Stimulated activated CD8-positive, alpha-beta memory T cell treated with anti-CD3 and anti-CD28 coated beads, Interleukin-15, amount 100 ng/mL, for 1 hour (primary cell): Measurements from ENCODE around the gene ARHGAP31.
"Not testable (repeated sequence)": the region's sequence is repeated elsewhere in the genome, so short reads cannot be mapped to it uniquely, and the experiment has no call there.

Experiments
- DNase-seq: peaks from one replicate; pipeline ENCODE4 v3.0.0-alpha.2; 2020; ENCODE audit warnings: low read depth

ARHGAP31 gene

GRCh38 chr3:119319311-119319710 lies 25.1 kb downstream of the ARHGAP31 start:
- no peak for DNase-seq

DNA sequence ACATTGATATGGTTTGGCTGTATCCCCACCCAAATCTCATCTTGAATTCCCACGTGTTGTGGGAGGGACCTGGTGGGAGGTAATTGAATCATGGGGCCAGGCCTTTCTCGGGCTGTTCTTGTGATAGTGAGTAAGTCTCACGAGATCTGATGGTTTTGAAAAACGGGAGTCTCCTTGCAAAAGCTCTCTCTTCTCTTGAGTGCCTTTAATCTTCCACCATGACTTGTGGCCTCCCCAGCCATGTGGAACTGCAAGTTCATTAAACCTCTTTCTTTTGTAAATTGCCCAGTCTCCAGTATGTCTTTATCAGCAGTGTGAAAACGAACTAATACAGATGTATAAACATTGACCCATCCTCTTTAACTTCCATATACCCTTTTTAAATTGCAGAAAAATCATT lies 26.6 kb downstream of the ARHGAP31 start:
- DNase-seq, result not testable (repeated sequence)

DNA sequence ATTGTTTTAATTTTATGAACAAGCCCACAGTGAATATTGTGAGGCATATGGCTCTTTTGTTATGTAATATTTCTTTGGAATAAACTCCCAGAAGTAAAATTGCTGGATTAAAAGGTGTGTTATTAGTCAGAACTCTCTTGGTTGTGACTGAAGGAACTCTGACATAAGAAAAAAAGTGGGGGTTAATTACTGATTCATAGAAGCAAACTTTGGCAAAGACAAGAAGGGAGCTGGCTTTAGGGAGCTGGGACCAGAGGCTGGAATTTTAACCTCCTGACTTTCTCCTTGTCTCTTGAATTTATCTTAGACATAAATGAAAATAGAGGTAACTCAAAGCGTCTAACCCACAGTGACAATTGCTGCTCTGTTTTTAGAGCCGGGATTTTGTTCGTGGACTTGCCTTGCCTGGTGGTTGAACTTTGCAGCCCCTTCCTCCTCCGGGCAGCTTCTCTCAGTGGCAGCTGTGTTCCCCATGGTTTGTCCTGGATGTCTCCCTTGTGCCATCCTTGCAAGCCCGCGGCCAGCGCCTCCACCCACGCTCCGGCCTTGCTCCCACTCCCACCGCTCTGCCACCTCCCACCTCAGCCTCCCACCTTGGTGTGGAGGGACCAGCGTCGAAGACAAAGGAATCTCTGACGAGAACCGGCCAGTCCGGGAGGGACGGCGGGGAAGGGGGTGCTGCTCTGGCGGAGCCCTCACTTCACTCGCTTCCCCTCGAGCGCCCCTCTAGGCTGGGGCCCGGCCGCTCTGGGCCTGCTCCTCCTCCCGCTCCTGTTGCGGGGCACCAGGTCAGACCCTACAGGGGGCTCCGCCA lies 28.0 kb downstream of the ARHGAP31 start:
- DNase-seq, result no peak

DNA sequence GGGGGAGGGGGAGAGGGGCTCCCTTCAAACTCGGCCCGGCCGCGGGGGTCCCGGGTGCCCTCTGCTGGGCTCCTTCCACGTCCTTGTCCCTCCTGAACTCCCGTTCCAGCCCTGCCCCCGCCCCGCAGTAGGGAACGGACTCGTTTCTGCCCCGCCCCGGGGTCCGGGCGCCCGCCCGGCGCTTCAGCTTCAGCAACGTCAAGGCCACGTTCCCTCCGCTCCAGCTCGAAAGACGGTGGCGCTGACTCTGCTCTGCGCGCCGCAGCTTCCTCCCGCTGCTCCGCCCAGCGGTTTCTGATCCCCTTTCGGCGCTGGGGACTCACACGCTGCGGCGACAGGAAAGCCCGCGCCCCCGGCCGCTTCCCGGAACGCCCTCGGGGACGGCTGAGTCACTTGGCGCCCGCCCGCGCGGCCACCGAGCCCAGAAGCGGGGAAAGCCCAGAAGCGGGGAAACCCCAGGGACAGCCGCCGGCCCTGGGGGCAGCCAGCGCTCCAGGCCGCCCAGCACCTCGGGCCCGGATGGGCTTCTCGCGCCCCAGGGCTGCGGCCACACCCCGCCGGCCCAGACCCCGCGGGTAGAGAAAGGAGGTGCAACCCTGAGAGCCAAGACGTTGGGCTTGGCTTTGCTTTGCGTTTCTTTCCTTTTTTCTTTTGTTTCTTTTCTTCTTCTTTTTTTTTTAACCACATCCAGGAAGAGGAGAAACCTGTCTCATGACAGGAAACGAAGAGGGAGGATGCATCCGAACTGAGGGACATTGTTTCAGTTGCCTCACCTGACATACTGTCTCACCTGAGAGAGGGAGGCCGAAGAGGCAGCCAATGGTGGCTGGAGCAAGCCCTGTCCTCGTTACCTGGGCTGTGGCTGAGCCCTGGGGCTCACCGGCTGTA lies 28.9 kb downstream of the ARHGAP31 start:
- DNase-seq, result peak; percentile 77

DNA sequence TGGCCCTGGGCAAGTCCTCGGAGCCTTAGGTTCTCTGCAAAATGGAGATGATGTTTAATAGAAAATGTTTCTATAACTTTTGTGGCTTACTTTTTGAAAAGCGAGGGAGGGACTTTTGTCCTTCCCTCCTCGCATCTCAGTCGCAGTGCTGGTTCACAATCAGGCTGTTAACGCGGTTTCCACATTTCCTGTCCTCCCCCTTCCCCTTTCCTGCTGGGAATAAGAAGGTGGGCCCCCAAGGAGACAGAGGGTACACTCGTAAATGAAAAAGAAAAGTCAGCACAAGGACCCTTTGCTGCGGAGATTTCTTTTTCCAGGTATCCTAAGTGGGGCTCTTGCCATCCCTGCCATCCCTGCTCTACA lies 29.5 kb downstream of the ARHGAP31 start:
- no peak for DNase-seq

DNA sequence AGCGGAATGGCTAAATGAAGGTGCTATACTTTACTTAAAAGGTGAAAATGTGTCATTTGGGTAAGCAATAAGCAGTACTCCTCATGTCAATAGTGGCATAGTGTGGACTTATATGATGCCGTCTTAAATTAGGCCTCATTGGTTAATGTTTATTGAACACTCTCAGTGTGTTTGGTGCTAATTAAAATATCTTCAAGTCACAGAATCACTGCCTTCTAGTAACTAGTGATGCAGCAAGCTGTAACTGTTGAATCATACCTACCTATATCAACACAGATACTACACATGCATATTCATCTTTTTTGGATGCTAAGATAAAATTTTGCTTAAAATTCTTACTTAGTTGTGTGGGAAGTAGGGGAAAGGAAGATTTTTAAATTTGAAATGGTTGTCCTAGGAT lies 30.7 kb downstream of the ARHGAP31 start:
- no peak for DNase-seq

DNA sequence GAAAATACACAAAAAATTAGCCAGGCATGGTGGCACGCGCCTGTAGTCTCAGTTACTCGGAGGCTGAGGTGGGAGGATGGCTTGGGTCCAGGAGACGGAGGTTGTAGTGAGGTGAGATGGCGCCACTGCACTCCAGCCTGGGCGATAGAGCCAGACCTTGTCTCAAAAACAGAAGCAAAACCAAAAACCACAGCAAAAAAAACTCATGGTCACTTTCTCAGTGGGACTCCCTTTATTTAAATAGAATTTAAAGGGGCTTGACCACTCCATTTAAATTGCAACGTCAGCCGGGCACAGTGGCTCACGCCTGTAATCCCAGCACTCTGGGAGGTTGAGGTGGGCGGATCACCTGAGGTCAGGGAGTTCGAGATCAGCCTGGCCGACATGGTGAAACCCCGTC lies 32.8 kb downstream of the ARHGAP31 start:
- no peak for DNase-seq

GRCh38 chr3:119329551-119329950 lies 35.4 kb downstream of the ARHGAP31 start:
- no peak for DNase-seq

DNA sequence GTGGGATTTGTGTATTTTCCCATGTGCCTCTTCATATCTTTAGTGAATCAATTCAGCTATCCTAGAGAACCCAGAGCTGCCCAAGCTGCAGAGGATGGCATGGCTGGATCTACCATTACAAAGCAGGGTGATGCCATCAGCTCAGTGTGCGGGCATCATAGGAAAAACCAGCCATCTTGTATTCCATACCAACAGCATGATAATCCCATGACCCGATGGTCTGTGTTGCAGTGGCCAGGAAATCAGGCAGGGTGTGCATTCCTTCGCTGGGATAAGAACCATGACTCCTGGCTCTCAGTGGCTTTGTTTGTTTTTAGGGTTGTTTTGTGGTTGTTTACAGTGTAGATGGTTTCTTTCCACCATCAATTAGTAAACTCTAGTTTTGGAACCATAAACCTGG lies 36.0 kb downstream of the ARHGAP31 start:
- no peak for DNase-seq

DNA sequence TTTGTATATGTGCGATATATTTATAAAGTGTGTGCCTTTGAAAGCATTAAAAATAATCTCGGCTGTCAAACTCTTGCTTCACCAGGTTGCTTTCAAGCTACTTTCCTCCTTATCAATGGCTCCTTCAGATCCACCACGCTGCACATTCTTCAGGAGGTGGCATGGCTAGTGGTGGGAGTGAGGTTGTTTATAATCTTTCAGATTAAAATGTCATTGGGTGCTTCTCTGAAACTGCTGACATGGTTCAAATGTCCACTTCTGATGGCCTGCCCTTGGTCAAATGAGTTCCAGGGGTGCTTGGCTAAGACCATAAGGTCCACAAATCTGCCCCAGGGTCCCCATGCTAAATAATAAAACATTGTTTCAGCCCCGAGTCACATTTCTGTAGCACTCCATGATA lies 36.7 kb downstream of the ARHGAP31 start:
- no peak for DNase-seq

- no peak for DNase-seq
Measured at GRCh38 chr3:119331661-119332060, 37.5 kb downstream of the ARHGAP31 start.

GRCh38 chr3:119333773-119334509 lies 39.8 kb downstream of the ARHGAP31 start:
- no peak for DNase-seq

GRCh38 chr3:119336823-119337222 lies 42.6 kb downstream of the ARHGAP31 start:
- no peak for DNase-seq

- DNase-seq, result not testable (repeated sequence)
Measured at GRCh38 chr3:119337407-119337806, 43.2 kb downstream of the ARHGAP31 start.

- no peak for DNase-seq
Measured at GRCh38 chr3:119338754-119339153, 44.6 kb downstream of the ARHGAP31 start.

GRCh38 chr3:119340014-119340413 lies 45.8 kb downstream of the ARHGAP31 start:
- no peak for DNase-seq

- DNase-seq, result no peak
Measured at GRCh38 chr3:119340446-119340845, 46.3 kb downstream of the ARHGAP31 start.

DNA sequence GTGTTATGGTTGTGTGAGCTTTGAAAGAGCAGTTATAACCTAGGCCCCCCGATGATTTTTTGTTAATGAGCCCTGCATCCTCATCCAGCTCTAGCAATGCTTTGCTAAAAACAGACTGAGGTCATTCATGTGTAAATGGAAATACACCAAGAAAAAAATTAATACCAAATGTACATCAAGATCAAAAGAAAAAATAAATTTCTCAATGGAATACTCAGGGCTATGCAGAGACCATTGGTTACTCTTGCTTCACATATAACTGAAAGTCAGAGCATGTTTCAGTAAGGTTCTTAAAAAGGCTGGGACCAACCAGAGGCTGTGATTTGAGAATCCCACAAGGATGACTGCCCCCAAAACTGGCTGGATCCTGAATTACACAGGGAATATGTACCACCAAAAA lies 48.0 kb downstream of the ARHGAP31 start:
- DNase-seq, result no peak

- DNase-seq, result no peak
Measured at GRCh38 chr3:119343719-119344118, 49.5 kb downstream of the ARHGAP31 start.

DNA sequence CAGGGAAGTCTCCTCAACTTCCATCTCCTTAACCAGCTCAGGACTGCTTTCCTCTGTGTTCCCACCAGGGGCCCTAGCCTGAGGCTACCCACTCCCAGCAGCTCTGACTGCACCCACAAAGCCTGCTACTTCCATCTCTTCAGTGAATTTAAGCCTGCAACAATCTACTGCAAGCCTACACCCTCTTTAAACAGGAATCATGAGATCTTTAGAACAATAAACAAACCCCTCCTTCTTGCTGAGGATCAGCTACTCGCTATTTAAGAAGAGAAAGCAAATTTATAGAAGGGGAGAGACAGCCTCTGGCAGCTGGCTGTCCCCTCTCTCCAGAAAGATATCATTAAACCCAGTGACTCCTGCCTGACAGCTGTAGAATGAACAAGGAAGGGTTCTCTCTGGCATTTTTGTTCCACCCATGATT lies 51.9 kb downstream of the ARHGAP31 start:
- no peak for DNase-seq

DNA sequence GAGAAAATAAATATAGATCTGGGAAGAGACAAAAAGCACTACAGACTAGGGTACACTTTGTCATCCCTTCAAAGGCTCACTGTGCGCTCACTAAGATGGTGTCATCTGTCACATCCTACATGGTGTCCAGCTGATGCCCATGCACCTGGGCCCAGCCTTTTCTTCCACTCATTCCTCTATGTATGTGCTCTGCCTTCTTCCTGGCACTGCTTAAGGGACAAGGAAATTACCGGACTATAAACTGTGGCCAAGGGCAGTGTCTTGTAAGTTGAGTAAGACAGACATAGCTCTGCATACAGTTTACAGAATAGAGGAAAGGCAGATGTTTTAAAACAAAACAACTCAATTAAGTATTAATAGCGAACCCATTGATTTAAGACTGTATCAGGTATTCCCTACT lies 52.9 kb downstream of the ARHGAP31 start:
- no peak for DNase-seq

GRCh38 chr3:119349354-119350041 lies 55.3 kb downstream of the ARHGAP31 start:
- no peak for DNase-seq
